DND-41 (cell line): Measurements from ENCODE around the gene PGBD1.

Experiments used
- ATAC-seq: fragments of 200-7000 bp; cut with Tn5 transposase; 3 replicates; pipeline ENCODE4 v1.9.1; 2021; ENCODE audit warnings: low read depth; ENCODE audit not compliant: insufficient read depth
- DNase-seq: peaks from one replicate; pipeline ENCODE4 v3.0.0-alpha.2; 2020
- H2AFZ ChIP-seq: 2 replicates; pipeline ENCODE4 v1.6.0; 2012; ENCODE audit warnings: low read depth, low read length
- H3K27ac ChIP-seq: 2 replicates; pipeline ENCODE4 v1.5.1; 2012; ENCODE audit warnings: low read length, inconsistent platforms
- H3K27me3 ChIP-seq: fragments of 200-600 bp; sonication (generic); 2 replicates; pipeline ENCODE4 v1.6.0; 2012; ENCODE audit warnings: low read length, mild to moderate bottlenecking, inconsistent platforms; ENCODE audit not compliant: insufficient read depth, poor library complexity
- H3K36me3 ChIP-seq: 2 replicates; pipeline ENCODE4 v1.5.1; 2012; ENCODE audit warnings: low read length, inconsistent platforms; ENCODE audit not compliant: insufficient read depth
- H3K4me1 ChIP-seq: 2 replicates; pipeline ENCODE4 v1.5.1; 2012; ENCODE audit warnings: mild to moderate bottlenecking, low read length; ENCODE audit not compliant: insufficient read depth
- H3K4me2 ChIP-seq: 2 replicates; pipeline ENCODE4 v1.6.0; 2012; ENCODE audit warnings: mild to moderate bottlenecking, moderate library complexity, low read length, inconsistent platforms; ENCODE audit not compliant: insufficient read depth
- H3K4me3 ChIP-seq, 2 experiments: fragments of 200-600 bp in 1 of 2; shearing (Covaris generic) in 1 of 2; 2 replicates each; pipeline ENCODE4 v1.5.1; 2012 to 2016; ENCODE audit warnings: inconsistent platforms in 2 of 2, low read length in 2 of 2, mild to moderate bottlenecking in 2 of 2, low read depth in 1 of 2, moderate library complexity in 1 of 2
- H3K79me2 ChIP-seq: 2 replicates; pipeline ENCODE4 v1.6.0; 2012; ENCODE audit warnings: low read length, inconsistent platforms; ENCODE audit not compliant: insufficient read depth
- H3K9ac ChIP-seq: 2 replicates; pipeline ENCODE4 v1.6.0; 2012; ENCODE audit warnings: low read depth, mild to moderate bottlenecking, inconsistent platforms, low read length, moderate library complexity
- H3K9me3 ChIP-seq: 2 replicates; pipeline ENCODE4 v1.5.1; 2012; ENCODE audit warnings: low read length, moderate library complexity, mild to moderate bottlenecking, inconsistent platforms; ENCODE audit not compliant: insufficient read depth, severe bottlenecking
- H4K20me1 ChIP-seq: 2 replicates; pipeline ENCODE4 v1.6.0; 2012; ENCODE audit warnings: low read length; ENCODE audit not compliant: insufficient read depth
- EZH2 ChIP-seq: IDR thresholded peaks from 3 replicates; pipeline ENCODE4 v1.6.1; 2012; ENCODE audit warnings: borderline replicate concordance, low read depth, mild to moderate bottlenecking, moderate library complexity, low read length, inconsistent platforms; ENCODE audit not compliant: severe bottlenecking
- TF ChIP-seq, protein P1 (sequence below): IDR thresholded peaks from 2 replicates; pipeline ENCODE4 v1.5.1; 2012; ENCODE audit warnings: borderline replicate concordance, low read length, moderate library complexity, mild to moderate bottlenecking; ENCODE audit not compliant: poor library complexity, severe bottlenecking; ENCODE audit errors: extremely low read depth

The PGBD1 gene

DNA sequence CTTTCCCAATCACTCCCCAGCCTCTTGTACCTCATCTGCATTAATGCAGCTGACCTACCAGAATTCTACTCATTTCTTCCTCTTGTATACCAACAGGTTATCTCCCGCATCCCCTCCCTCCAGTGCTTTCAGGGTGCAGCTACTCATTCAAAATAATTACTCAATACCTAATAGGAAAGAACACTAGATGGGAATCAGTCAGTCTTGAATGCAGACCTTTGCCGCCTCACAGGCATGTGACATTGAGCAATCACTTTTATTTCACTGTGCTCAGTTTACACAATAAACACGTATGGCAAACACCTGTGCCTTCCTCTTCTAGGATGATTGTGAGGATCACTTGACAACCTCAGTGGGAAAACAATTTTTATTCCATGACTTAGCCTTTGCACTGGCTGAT lies 41.3 kb downstream of the PGBD1 start:
- Histone ChIP-seq H3K79me2 (no peaks in the 10 kb centered on the region), H2AFZ (no peak overlapping the region), H4K20me1 (no peaks in the 10 kb centered on the region), H3K4me3 (no peak overlapping the region), H3K36me3 (peaks cover 13% of the 10 kb centered on the region; the same call in 1 of the 2 replicates), H3K9me3 (peaks cover 16% of the 10 kb centered on the region), H3K27me3 (no peaks in the 10 kb centered on the region), H3K9ac (no peak overlapping the region), H3K4me1 (no peaks in the 10 kb centered on the region), H3K4me2 (no peak overlapping the region), H3K27ac (no peak overlapping the region)
- ATAC-seq (no peak), DNase-seq (no peak)
- no peak for TF ChIP-seq EZH2
- TF ChIP-seq, protein P1, sequence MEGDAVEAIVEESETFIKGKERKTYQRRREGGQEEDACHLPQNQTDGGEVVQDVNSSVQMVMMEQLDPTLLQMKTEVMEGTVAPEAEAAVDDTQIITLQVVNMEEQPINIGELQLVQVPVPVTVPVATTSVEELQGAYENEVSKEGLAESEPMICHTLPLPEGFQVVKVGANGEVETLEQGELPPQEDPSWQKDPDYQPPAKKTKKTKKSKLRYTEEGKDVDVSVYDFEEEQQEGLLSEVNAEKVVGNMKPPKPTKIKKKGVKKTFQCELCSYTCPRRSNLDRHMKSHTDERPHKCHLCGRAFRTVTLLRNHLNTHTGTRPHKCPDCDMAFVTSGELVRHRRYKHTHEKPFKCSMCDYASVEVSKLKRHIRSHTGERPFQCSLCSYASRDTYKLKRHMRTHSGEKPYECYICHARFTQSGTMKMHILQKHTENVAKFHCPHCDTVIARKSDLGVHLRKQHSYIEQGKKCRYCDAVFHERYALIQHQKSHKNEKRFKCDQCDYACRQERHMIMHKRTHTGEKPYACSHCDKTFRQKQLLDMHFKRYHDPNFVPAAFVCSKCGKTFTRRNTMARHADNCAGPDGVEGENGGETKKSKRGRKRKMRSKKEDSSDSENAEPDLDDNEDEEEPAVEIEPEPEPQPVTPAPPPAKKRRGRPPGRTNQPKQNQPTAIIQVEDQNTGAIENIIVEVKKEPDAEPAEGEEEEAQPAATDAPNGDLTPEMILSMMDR, result no peak

- Histone ChIP-seq H3K36me3 (peaks cover 13% of the 10 kb centered on the region; the same call in 1 of the 2 replicates), H3K4me2 (no peak overlapping the region), H3K27ac (no peak overlapping the region), H3K27me3 (no peaks in the 10 kb centered on the region), H3K79me2 (no peaks in the 10 kb centered on the region), H2AFZ (no peak overlapping the region), H4K20me1 (no peaks in the 10 kb centered on the region), H3K9me3 (peaks cover 16% of the 10 kb centered on the region), H3K9ac (no peak overlapping the region), H3K4me3 (no peak overlapping the region), H3K4me1 (no peaks in the 10 kb centered on the region)
- TF ChIP-seq, protein P1, result no peak
- no peak for TF ChIP-seq EZH2
- ATAC-seq (no peak), DNase-seq (no peak)
These were observed 42.5 kb downstream of the PGBD1 start for GRCh38 chr6:28323813-28324424.

DNA sequence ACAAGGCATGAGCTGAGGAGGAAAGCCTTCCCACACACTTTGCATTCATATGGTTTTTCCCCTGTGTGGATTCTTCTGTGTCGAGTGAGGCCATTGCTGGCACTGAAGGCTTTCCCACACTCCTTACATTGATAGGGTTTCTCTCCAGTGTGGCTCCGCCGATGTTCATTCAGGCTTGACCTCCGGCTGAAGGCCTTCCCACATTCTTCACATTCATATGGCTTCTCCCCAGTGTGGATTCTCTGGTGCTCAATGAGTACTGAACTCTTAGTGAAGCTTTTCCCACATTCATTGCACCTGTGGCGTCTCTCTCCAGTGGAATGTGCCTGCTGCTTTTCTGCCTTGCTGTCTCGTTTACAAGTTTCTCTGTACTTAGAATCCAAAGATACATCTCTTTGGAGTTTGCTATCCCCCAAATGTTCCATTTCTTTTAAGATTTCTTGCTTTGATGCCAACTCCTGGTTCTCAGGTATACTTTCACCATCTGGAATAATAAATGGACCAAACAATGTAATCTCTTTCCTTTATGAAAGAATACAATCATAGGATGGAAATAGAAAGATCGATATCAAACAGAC lies 45.1 kb downstream of the PGBD1 start:
- H3K4me3 ChIP-seq, result no peak overlapping the region
- H4K20me1 ChIP-seq, result no peaks in the 10 kb centered on the region
- H2AFZ ChIP-seq, result no peak overlapping the region
- no peak overlapping the region for H3K4me2 ChIP-seq
- H3K36me3 ChIP-seq, result peaks cover 13% of the 10 kb centered on the region; the same call in 1 of the 2 replicates
- H3K4me1 ChIP-seq, result no peaks in the 10 kb centered on the region
- peaks cover 16% of the 10 kb centered on the region for H3K9me3 ChIP-seq
- no peak overlapping the region for H3K9ac ChIP-seq
- H3K79me2 ChIP-seq, result no peaks in the 10 kb centered on the region
- DNase-seq, result no peak
- no peak overlapping the region for H3K27ac ChIP-seq
- no peaks in the 10 kb centered on the region for H3K27me3 ChIP-seq
- TF ChIP-seq, protein P1, result no peak
- no peak for TF ChIP-seq EZH2
- ATAC-seq, result no peak
